Thoracic aorta (tissue), 2 donors: ENCODE results near the gene RIMBP2. TPM values are rescaled to one million over a fixed set of nuclear protein-coding genes. Genes with fewer than 3 reads are reported as not detected.

Experiments used
- ATAC-seq: fragments of 150-250 bp; one replicate; pipeline ENCODE4 v1.8.0; 2017; ENCODE audit warnings: low read depth; ENCODE audit not compliant: insufficient number of reproducible peaks, low FRiP score
- DNase-seq: peaks from one replicate; pipeline ENCODE4 v3.0.0-alpha.2; 2020; ENCODE audit warnings: low spot score
- H3K27ac ChIP-seq, 2 donors: fragments of 200-600 bp; sonication (generic); 1 replicate in 1 of 2; 2 replicates in 1 of 2; pipeline ENCODE4 v1.5.1; 2016; ENCODE audit warnings: mild to moderate bottlenecking in 2 of 2, moderate library complexity in 2 of 2
- H3K27me3 ChIP-seq: fragments of 200-600 bp; sonication (generic); replicated peaks from 2 replicates; pipeline ENCODE4 v1.6.0; 2016; ENCODE audit warnings: mild to moderate bottlenecking; ENCODE audit not compliant: insufficient read depth
- H3K36me3 ChIP-seq: fragments of 200-600 bp; sonication (generic); one replicate; pipeline ENCODE4 v1.5.1; 2016
- H3K4me1 ChIP-seq, 2 donors: fragments of 200-600 bp; sonication (generic); 1 replicate in 1 of 2; 2 replicates in 1 of 2; pipeline versions ENCODE4 v1.5.1 to v1.6.0; 2016; ENCODE audit warnings: low read depth in 2 of 2, mild to moderate bottlenecking in 1 of 2; ENCODE audit not compliant: control insufficient read depth in 1 of 2
- H3K4me3 ChIP-seq: fragments of 200-600 bp; sonication (generic); 2 replicates; pipeline ENCODE4 v1.5.1; 2016; ENCODE audit warnings: mild to moderate bottlenecking
- H3K9me3 ChIP-seq: fragments of 200-600 bp; sonication (generic); 2 replicates; pipeline ENCODE4 v1.5.1; 2016
- total RNA-seq, 2 donors: library from RNA; depleted of rRNA; stranded (reverse); fragments of >200 nt; gene quantifications; one replicate each; pipeline versions ENCODE4 v1.1.0 to v1.2.3, GENCODE V29; 2016
- TF ChIP-seq, protein P1 (sequence below): fragments of 200-600 bp; sonication (generic); IDR thresholded peaks from one replicate; pipeline ENCODE4 v1.5.1; 2019; ENCODE audit warnings: antibody characterized with exemption

RIMBP2 gene
- total RNA-seq, 2 donors from 2014 or later: 0.54 to 0.92 TPM

DNA sequence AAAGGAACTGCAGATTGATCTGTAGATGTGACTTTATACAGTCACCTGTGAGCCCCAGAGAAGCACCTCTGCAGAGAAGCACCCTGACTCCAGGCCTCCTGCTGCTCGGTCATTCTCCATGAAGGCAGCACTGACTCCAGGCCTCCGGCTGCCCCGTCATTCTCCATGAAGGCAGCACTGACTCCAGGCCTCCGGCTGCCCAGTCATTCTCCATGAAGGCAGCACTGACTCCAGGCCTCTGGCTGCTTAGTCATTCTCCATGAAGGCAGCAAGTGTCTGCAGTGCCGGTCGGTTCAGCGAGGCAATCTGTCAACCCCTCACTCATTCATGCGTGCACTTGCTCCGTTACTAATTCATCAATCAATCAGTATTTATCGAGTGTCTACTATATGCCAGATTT lies 218.1 kb downstream of the RIMBP2 start:
- Histone ChIP-seq H3K27ac (no peak overlapping the region), H3K9me3 (no peaks in the 10 kb centered on the region), H3K4me1 (no peaks in the 10 kb centered on the region), H3K36me3 (no peaks in the 10 kb centered on the region), H3K4me3 (no peak overlapping the region), H3K27me3 (no peaks in the 10 kb centered on the region)
- TF ChIP-seq, protein P1, sequence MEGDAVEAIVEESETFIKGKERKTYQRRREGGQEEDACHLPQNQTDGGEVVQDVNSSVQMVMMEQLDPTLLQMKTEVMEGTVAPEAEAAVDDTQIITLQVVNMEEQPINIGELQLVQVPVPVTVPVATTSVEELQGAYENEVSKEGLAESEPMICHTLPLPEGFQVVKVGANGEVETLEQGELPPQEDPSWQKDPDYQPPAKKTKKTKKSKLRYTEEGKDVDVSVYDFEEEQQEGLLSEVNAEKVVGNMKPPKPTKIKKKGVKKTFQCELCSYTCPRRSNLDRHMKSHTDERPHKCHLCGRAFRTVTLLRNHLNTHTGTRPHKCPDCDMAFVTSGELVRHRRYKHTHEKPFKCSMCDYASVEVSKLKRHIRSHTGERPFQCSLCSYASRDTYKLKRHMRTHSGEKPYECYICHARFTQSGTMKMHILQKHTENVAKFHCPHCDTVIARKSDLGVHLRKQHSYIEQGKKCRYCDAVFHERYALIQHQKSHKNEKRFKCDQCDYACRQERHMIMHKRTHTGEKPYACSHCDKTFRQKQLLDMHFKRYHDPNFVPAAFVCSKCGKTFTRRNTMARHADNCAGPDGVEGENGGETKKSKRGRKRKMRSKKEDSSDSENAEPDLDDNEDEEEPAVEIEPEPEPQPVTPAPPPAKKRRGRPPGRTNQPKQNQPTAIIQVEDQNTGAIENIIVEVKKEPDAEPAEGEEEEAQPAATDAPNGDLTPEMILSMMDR: no peak
- ATAC-seq (no peak), DNase-seq (no peak)

DNA sequence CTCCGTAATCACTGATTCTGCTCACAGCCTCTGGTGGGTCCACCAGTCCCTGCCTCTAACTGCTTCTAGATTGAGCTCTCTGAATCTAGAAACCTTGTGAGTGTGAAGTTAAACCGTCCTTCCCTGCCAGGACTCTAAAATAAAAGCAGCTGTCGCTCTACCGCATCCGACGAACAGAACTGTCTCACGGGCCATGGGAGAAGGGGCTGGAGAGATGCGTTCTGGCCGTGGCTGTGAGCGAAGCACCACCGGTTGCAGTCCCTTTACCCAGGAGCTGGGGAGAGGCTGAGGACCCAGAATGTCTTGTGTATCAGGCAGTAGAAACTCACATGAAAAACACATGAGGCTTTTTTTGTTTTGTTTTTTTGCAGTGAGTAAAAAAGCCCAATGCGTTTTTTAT lies 218.8 kb downstream of the RIMBP2 start:
- Histone ChIP-seq H3K4me3 (no peak overlapping the region), H3K4me1 (no peaks in the 10 kb centered on the region), H3K27me3 (no peaks in the 10 kb centered on the region), H3K9me3 (no peaks in the 10 kb centered on the region), H3K27ac (no peak overlapping the region), H3K36me3 (no peaks in the 10 kb centered on the region)
- no peak for DNase-seq
- ATAC-seq: no peak
- TF ChIP-seq, protein P1: no peak

DNA sequence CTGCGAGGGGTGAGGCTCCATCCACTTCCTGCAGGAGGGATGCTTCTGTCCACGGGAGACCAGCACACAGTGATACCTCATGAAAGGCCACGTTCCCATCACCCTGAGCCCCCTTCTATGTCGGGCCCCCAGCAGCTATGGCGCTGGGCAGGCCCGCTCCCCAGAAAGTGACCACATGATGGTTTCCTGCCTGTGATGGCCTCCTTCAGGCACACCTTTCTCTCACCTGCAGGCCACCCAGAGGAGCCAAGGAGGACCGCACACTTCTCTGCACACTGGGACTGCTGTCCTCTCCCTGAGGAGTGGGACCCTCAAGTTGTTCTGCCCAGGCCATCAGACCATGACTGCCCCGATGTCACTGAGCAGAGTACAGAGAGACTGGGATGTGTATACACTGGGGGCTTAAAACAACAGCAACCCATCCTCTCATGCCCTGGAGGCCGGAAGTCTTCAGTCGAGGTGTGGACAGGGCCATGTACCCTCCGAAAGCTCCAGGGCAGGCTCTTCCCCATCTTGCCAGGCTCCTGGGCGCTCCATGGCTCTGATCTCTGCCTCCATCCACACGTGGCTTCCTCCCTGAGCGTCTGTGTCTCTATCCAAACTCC lies 219.5 kb downstream of the RIMBP2 start:
- TF ChIP-seq, protein P1: no peak
- Histone ChIP-seq H3K9me3 (no peaks in the 10 kb centered on the region), H3K4me1 (no peaks in the 10 kb centered on the region), H3K27me3 (no peaks in the 10 kb centered on the region), H3K4me3 (no peak overlapping the region), H3K27ac (no peak overlapping the region), H3K36me3 (no peaks in the 10 kb centered on the region)
- ATAC-seq: no peak
- no peak for DNase-seq

DNA sequence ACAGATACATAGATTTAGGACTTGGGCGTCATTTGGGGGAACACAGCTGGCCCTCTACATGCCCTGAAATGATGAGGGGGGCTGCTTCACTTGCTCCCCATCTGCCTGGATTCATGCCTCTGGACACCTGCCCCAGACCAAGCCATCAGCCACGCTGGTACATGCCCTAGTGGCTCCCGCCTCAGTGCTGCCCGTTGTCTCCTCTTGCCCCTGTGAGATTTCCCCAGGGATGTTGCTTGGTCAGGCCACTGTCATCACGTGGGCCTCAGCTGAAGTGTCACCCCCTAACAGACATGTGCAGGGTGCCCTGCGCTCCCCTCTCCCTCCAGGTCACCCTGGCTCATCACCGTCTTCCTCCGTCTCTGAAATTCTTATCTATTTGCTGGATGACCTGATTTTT lies 220.9 kb downstream of the RIMBP2 start:
- ATAC-seq (no peak), DNase-seq (no peak)
- H3K27me3 ChIP-seq: no peaks in the 10 kb centered on the region
- no peak overlapping the region for H3K4me3 ChIP-seq
- TF ChIP-seq, protein P1: no peak
- H3K9me3 ChIP-seq: no peaks in the 10 kb centered on the region
- H3K27ac ChIP-seq: no peak overlapping the region
- no peaks in the 10 kb centered on the region for H3K4me1 ChIP-seq
- no peaks in the 10 kb centered on the region for H3K36me3 ChIP-seq

DNA sequence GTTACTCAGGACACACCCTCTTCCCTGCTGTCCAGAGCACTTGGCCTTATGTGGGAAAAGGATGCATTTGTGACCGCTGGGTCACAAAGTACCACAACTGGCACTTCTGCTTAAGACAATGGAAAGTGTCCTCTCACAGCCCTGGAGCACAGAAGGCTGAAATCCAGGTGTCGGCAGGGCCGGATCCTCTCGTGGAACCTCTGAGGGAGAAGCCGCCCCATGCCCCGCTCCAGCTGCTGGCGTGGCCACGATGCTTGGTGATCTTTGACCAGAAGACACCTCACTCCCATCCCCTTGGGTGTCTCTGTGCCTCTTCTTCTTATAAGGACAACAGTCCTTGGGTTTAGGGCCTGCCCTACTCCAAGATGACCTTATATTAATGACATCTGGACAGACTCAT lies 221.4 kb downstream of the RIMBP2 start:
- Histone ChIP-seq H3K9me3 (no peaks in the 10 kb centered on the region), H3K27me3 (no peaks in the 10 kb centered on the region), H3K27ac (no peak overlapping the region), H3K4me3 (no peak overlapping the region), H3K36me3 (no peaks in the 10 kb centered on the region), H3K4me1 (no peaks in the 10 kb centered on the region)
- TF ChIP-seq, protein P1: no peak
- ATAC-seq: no peak
- no peak for DNase-seq
